HCT116 (cell line): Measurements from ENCODE around the gene HIC1. TPM values are rescaled to one million over a fixed set of nuclear protein-coding genes. Genes with fewer than 3 reads are reported as not detected.

Source experiments
- ATAC-seq: fragments of 200-7000 bp; cut with Tn5 transposase; 2 replicates; pipeline ENCODE4 v1.9.1; 2020; ENCODE audit warnings: mild to moderate bottlenecking, moderate library complexity
- BruUV-seq: library from RNA; stranded (reverse); fragments of 400-500 nt; replicated peaks from 2 replicates; lab custom pipeline; 2021; lab: Mats Ljungman, UMichigan
- CTCF ChIA-PET: fragments of 300-600 bp; sonication (Branson Sonifier 250); formaldehyde crosslinking; loops from one replicate; lab custom pipeline; 2021; ENCODE audit warnings: antibody characterized with exemption; lab: Charles Lee
- POLR2A ChIA-PET: fragments of 300-600, 350-600 bp; sonication (Branson Sonifier 250); formaldehyde crosslinking; loops from one replicate; lab custom pipeline; 2021; ENCODE audit warnings: antibody characterized with exemption; lab: Charles Lee
- RAD21 ChIA-PET, 2 experiments: fragments of 300-600 bp; sonication (Branson Sonifier 250); formaldehyde crosslinking; loops; one replicate each; lab custom pipeline; 2023; ENCODE audit warnings: low total read pairs in 2 of 2; ENCODE audit not compliant: uncharacterized antibody in 2 of 2, unreplicated experiment in 2 of 2, low non-redundant PET in 1 of 2; lab: Charles Lee
- DNase-seq: peaks from one replicate; pipeline ENCODE4 v3.0.0-alpha.2; 2010; ENCODE audit warnings: low read depth, low spot score
- H2AFZ ChIP-seq: fragments of 200-600 bp; shearing (Covaris generic), sonication (generic); 2 replicates; pipeline ENCODE4 v1.6.1; 2017; ENCODE audit warnings: low read depth, mixed run types, mixed read lengths, antibody characterized with exemption, low read length; ENCODE audit not compliant: poor library complexity, severe bottlenecking
- H3K27ac ChIP-seq: 2 replicates; pipeline ENCODE4 v1.5.1; 2012; ENCODE audit warnings: low read depth, low read length
- H3K27me3 ChIP-seq: fragments of 200-600 bp; sonication (generic); 2 replicates; pipeline ENCODE4 v1.6.1; 2016; ENCODE audit warnings: mixed run types, low read length, mixed read lengths; ENCODE audit not compliant: insufficient read depth
- H3K36me3 ChIP-seq, 2 experiments: fragments of 200-500 bp in 1 of 2; fragments of 200-600 bp in 1 of 2; sonication (Bioruptor generic) in 1 of 2; sonication (generic) in 1 of 2; 2 replicates each; pipeline versions ENCODE4 v1.5.1 to v1.6.1; 2014 to 2016; ENCODE audit warnings: low read length in 2 of 2, inconsistent platforms in 1 of 2, mixed read lengths in 1 of 2, mixed run types in 1 of 2; ENCODE audit not compliant: insufficient read depth in 2 of 2, control insufficient read depth in 1 of 2
- H3K4me1 ChIP-seq, 2 experiments: fragments of 200-600 bp in 1 of 2; sonication (generic) in 1 of 2; 2 replicates each; pipeline versions ENCODE4 v1.5.1 to v1.6.1; 2012 to 2017; ENCODE audit warnings: low read length in 2 of 2, inconsistent platforms in 1 of 2, mild to moderate bottlenecking in 1 of 2, mixed read lengths in 1 of 2, mixed run types in 1 of 2, moderate library complexity in 1 of 2; ENCODE audit not compliant: insufficient read depth in 2 of 2, control insufficient read depth in 1 of 2
- H3K4me2 ChIP-seq: fragments of 200-600 bp; sonication (generic); 2 replicates; pipeline ENCODE4 v1.6.1; 2017; ENCODE audit warnings: mixed run types, low read length, mixed read lengths
- H3K4me3 ChIP-seq, 2 experiments: fragments of 200-600 bp in 1 of 2; sonication (generic) in 1 of 2; replicated peaks in 1 of 2; 2 replicates each; pipeline ENCODE4 v1.5.1; 2011 to 2016; ENCODE audit warnings: low read length in 2 of 2, control low read depth in 1 of 2, low read depth in 1 of 2, mild to moderate bottlenecking in 1 of 2, mixed read lengths in 1 of 2, mixed run types in 1 of 2
- H3K79me2 ChIP-seq: fragments of 200-600 bp; sonication (generic); 2 replicates; pipeline ENCODE4 v1.6.1; 2017; ENCODE audit warnings: mild to moderate bottlenecking, mixed run types, low read length, moderate library complexity, mixed read lengths; ENCODE audit not compliant: insufficient read depth
- H3K9ac ChIP-seq: fragments of 200-600 bp; sonication (generic); 2 replicates; pipeline ENCODE4 v1.6.1; 2016; ENCODE audit warnings: low read length, mixed read lengths
- H3K9me2 ChIP-seq: fragments of 200-600 bp; sonication (generic), shearing (Covaris generic); 2 replicates; pipeline ENCODE4 v1.6.1; 2017; ENCODE audit warnings: mixed run types, mild to moderate bottlenecking, moderate library complexity; ENCODE audit not compliant: insufficient read depth
- H3K9me3 ChIP-seq, 2 experiments: fragments of 200-500 bp in 1 of 2; fragments of 200-600 bp in 1 of 2; sonication (Bioruptor generic) in 1 of 2; sonication (generic) in 1 of 2; 2 replicates each; pipeline ENCODE4 v1.6.1; 2014 to 2017; ENCODE audit warnings: low read length in 2 of 2, mixed read lengths in 2 of 2, inconsistent platforms in 1 of 2, low read depth in 1 of 2, mild to moderate bottlenecking in 1 of 2, mixed run types in 1 of 2, moderate library complexity in 1 of 2; ENCODE audit not compliant: control insufficient read depth in 1 of 2, insufficient read depth in 1 of 2
- H4K20me1 ChIP-seq: fragments of 200-600 bp; sonication (generic), shearing (Covaris generic); 2 replicates; pipeline ENCODE4 v1.6.1; 2017; ENCODE audit warnings: mixed run types, mild to moderate bottlenecking, moderate library complexity; ENCODE audit not compliant: insufficient read depth
- ATF3 ChIP-seq: IDR thresholded peaks from 2 replicates; pipeline ENCODE4 v1.6.1; 2012
- CBX3 ChIP-seq: IDR thresholded peaks from 2 replicates; pipeline ENCODE4 v1.6.1; 2012; ENCODE audit warnings: low read depth
- CEBPB ChIP-seq: IDR thresholded peaks from 2 replicates; pipeline ENCODE4 v1.6.1; 2012; ENCODE audit warnings: low read depth
- CTCF ChIP-seq, 3 experiments: fragments of 200-600 bp in 1 of 3; sonication (generic) in 1 of 3; IDR thresholded peaks in 2 of 3; conservative IDR thresholded peaks in 1 of 3; 2 replicates each; pipeline ENCODE4 v1.5.1; 2012 to 2017; ENCODE audit warnings: low read depth in 2 of 3, low read length in 2 of 3, antibody characterized with exemption in 1 of 3, borderline replicate concordance in 1 of 3, control low read depth in 1 of 3, mild to moderate bottlenecking in 1 of 3, mixed read lengths in 1 of 3, mixed run types in 1 of 3, moderate library complexity in 1 of 3; ENCODE audit not compliant: insufficient read depth in 1 of 3
- EGR1 ChIP-seq: IDR thresholded peaks from 2 replicates; pipeline ENCODE4 v1.6.1; 2012; ENCODE audit warnings: low read depth
- ELF1 ChIP-seq: IDR thresholded peaks from 2 replicates; pipeline ENCODE4 v1.6.1; 2012; ENCODE audit warnings: low read depth, borderline replicate concordance
- EZH2phosphoT487 ChIP-seq: fragments of 200-600 bp; IDR thresholded peaks from 2 replicates; pipeline ENCODE4 v1.6.1; 2018; ENCODE audit warnings: antibody characterized with exemption, borderline replicate concordance
- FOSL1 ChIP-seq: IDR thresholded peaks from 2 replicates; pipeline ENCODE4 v1.6.1; 2012; ENCODE audit warnings: low read depth
- JUND ChIP-seq: IDR thresholded peaks from 2 replicates; pipeline ENCODE4 v1.6.1; 2012
- MAX ChIP-seq: IDR thresholded peaks from 2 replicates; pipeline ENCODE4 v1.6.1; 2012
- POLR2A ChIP-seq: IDR thresholded peaks from 2 replicates; pipeline ENCODE4 v1.7.0; 2011; ENCODE audit warnings: borderline replicate concordance; ENCODE audit not compliant: insufficient read depth, insufficient read length; ENCODE audit errors: extremely low read depth
- POLR2AphosphoS5 ChIP-seq: IDR thresholded peaks from 2 replicates; pipeline ENCODE4 v1.6.1; 2011; ENCODE audit warnings: mild to moderate bottlenecking, low read depth, low read length, moderate library complexity
- RAD21 ChIP-seq: IDR thresholded peaks from 2 replicates; pipeline ENCODE4 v1.6.1; 2012; ENCODE audit warnings: low read depth, mild to moderate bottlenecking
- SIN3A ChIP-seq: IDR thresholded peaks from 2 replicates; pipeline ENCODE4 v1.6.1; 2012; ENCODE audit warnings: low read depth
- SP1 ChIP-seq: IDR thresholded peaks from 2 replicates; pipeline ENCODE4 v1.6.1; 2012; ENCODE audit warnings: low read depth
- SRF ChIP-seq: IDR thresholded peaks from 2 replicates; pipeline ENCODE4 v1.6.1; 2012; ENCODE audit warnings: low read depth
- TCF7L2 ChIP-seq: IDR thresholded peaks from 2 replicates; pipeline ENCODE4 v1.7.0; 2011; ENCODE audit warnings: borderline replicate concordance, inconsistent platforms; ENCODE audit not compliant: insufficient read depth, insufficient read length; ENCODE audit errors: extremely low read depth
- YY1 ChIP-seq: IDR thresholded peaks from 2 replicates; pipeline ENCODE4 v1.6.1; 2011; ENCODE audit warnings: low read length, low read depth, moderate library complexity, mild to moderate bottlenecking; ENCODE audit not compliant: insufficient replicate concordance; ENCODE audit errors: extremely low read depth
- ZBTB33 ChIP-seq: IDR thresholded peaks from 2 replicates; pipeline ENCODE4 v1.6.1; 2011; ENCODE audit warnings: mild to moderate bottlenecking, low read length, moderate library complexity; ENCODE audit not compliant: insufficient replicate concordance; ENCODE audit errors: extremely low read depth
- ZFX ChIP-seq: fragments of 450-650 bp; IDR thresholded peaks from 2 replicates; pipeline ENCODE4 v1.6.1; 2017
- intact Hi-C: fragments of 100-400 bp; cut with micrococcal nuclease; formaldehyde crosslinking; loops from 2 replicates; pipeline ENCODE4 v1.10.0; 2022
- total RNA-seq: library from RNA; stranded (reverse); gene quantifications from one replicate; pipeline ENCODE4 v1.2.1, GENCODE V29; 2021; ENCODE audit not compliant: unreplicated experiment

The HIC1 gene
- total RNA-seq, 1 experiment from 2014 or later = 0.64 TPM

- Histone ChIP-seq H3K9me3 (no peaks in the 10 kb centered on the region), H3K4me2 (no peak overlapping the region), H3K9ac (no peak overlapping the region), H3K4me1 (peaks cover 0 to 24% of the 10 kb centered on the region in 2 experiments; a peak in 3 of 4 replicates), H3K36me3 (no peaks in the 10 kb centered on the region), H3K27me3 (no peaks in the 10 kb centered on the region), H3K79me2 (no peaks in the 10 kb centered on the region), H3K4me3 (no peak overlapping the region), H2AFZ (no peak overlapping the region), H3K27ac (no peak overlapping the region), H3K9me2 (no peaks in the 10 kb centered on the region), H4K20me1 (no peaks in the 10 kb centered on the region)
- ChIA-PET RAD21 (no interaction called here), POLR2A (no interaction called here), CTCF (interaction anchor here (1.3 kb wide), 1 partner anchor 9 kb away, joined by 3 read pairs; no protein-coding TSS in a partner anchor)
- no TSS peak for BruUV-seq
- TF ChIP-seq EGR1 (no peak), TCF7L2 (no peak), JUND (no peak), SRF (no peak), POLR2A (no peak), SP1 (no peak), POLR2AphosphoS5 (no peak), ZBTB33 (no peak), SIN3A (no peak), CTCF (IDR thresholded peaks at IDR 0.05 in 2 of 3, conservative IDR thresholded peaks at IDR 0.05 in 1 of 3; ENCODE audit: borderline replicate concordance in 1 of 3, insufficient read depth in 1 of 3, low read depth in 2 of 3, low read length in 2 of 3) (no peak), MAX (no peak), CBX3 (no peak), CEBPB (no peak), ELF1 (no peak), YY1 (no peak), ATF3 (no peak), RAD21 (no peak), ZFX (no peak), FOSL1 (no peak), EZH2phosphoT487 (no peak)
- DNase-seq (no peak), ATAC-seq (no peak)
- intact Hi-C loops = no loop called here
Observed at GRCh38 chr17:2067048-2067561, 12.2 kb downstream of the HIC1 start.
